Epithelial cell of esophagus (primary cell): ENCODE data around the gene RNASEL.

Experiments
- DNase-seq: peaks from one replicate; pipeline ENCODE4 v3.0.0; 2010; ENCODE audit warnings: low read depth
- H3K4me3 ChIP-seq: 2 replicates; pipeline ENCODE4 v1.5.1; 2011; ENCODE audit warnings: mild to moderate bottlenecking, low read length, control low read depth
- TF ChIP-seq, protein P1 (sequence below): IDR thresholded peaks from 2 replicates; pipeline ENCODE4 v1.5.1; 2011; ENCODE audit warnings: low read depth, mild to moderate bottlenecking, low read length, control low read depth, inconsistent platforms; ENCODE audit not compliant: insufficient read depth; ENCODE audit errors: missing control alignments

Gene RNASEL

DNA sequence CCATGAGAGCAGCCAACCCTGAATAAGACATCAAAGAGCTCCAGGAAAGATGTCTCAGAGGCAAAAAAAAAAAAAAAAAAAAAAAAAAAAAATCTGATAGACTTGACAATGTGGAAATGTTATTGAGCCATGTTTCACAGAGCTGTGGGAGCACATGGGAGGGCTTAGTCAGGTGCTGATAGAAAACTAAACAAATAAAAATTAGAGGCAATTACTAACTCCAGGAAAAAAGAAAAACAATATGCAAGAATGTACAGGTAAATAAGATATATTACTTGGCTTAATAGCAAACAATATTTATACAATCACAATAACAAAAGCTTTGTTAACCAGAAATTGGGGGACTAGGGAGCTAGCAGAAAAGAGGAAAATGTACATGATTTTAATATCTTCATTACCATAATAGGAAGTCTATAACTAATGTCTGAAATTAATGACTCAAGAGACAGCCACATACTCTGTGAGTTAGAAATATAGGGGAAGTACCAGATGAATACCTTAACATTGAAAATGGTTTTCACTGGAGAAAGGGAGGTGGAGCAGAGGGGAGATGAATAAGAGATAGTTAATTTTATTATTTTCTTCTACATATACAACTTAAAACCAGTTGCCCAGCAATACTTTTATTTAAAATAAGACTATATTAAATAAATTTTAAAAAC is 32.0 kb upstream of the RNASEL start:
- DNase-seq = no peak
- TF ChIP-seq, protein P1, sequence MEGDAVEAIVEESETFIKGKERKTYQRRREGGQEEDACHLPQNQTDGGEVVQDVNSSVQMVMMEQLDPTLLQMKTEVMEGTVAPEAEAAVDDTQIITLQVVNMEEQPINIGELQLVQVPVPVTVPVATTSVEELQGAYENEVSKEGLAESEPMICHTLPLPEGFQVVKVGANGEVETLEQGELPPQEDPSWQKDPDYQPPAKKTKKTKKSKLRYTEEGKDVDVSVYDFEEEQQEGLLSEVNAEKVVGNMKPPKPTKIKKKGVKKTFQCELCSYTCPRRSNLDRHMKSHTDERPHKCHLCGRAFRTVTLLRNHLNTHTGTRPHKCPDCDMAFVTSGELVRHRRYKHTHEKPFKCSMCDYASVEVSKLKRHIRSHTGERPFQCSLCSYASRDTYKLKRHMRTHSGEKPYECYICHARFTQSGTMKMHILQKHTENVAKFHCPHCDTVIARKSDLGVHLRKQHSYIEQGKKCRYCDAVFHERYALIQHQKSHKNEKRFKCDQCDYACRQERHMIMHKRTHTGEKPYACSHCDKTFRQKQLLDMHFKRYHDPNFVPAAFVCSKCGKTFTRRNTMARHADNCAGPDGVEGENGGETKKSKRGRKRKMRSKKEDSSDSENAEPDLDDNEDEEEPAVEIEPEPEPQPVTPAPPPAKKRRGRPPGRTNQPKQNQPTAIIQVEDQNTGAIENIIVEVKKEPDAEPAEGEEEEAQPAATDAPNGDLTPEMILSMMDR = no peak
- H3K4me3 ChIP-seq = no peak overlapping the region

DNA sequence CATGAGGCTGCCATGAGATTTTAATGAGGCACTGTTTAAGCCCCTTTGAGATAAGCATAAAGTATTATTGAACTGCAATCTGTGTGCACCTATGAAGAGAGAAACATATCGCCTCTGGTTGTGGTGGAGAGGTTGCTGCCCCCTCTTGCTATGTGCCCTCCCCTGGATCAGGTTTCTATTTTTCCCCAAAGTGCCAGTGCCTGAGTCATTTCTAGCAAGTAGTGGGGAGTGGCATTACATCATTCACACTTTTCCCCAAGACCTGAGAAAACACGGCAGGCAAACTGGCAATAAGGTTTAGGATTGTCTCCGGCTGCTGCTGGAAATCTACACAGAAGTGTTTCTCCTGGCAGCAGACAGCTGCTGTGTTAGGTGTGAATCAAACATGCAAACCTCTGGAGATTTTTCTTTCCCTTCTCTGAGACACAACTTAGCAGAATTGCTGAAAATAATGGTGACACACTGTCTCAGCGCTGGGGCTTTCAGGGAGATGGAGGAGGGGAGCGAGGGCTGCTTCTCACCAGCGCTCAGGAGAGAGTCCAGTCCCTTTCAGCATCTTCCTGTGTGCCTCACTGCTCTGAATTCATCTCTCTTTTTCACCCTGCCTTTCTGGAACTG is 28.8 kb upstream of the RNASEL start:
- TF ChIP-seq, protein P1 = no peak
- no peak overlapping the region for H3K4me3 ChIP-seq
- DNase-seq = peak; percentile 75

DNA sequence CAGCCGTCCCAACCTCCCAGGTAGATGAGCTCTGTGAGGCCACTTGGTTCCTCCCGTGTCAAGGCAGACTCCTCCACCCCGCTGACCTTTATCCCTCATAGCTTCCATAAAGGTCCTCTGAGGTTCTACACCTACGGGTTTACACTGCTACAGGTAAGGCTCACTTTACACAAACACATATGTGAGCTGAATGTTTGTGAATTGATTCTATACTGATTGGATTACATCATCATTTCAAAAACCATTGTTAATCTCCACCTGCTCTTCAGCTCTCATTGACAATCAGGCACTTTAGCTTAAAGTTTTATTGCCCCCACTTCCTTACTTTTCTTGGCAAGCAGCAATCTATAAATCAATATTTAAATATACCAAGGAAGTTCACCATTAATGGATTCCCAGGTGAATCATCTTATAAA is 28.0 kb upstream of the RNASEL start:
- DNase-seq = no peak
- TF ChIP-seq, protein P1 = no peak
- no peak overlapping the region for H3K4me3 ChIP-seq

DNA sequence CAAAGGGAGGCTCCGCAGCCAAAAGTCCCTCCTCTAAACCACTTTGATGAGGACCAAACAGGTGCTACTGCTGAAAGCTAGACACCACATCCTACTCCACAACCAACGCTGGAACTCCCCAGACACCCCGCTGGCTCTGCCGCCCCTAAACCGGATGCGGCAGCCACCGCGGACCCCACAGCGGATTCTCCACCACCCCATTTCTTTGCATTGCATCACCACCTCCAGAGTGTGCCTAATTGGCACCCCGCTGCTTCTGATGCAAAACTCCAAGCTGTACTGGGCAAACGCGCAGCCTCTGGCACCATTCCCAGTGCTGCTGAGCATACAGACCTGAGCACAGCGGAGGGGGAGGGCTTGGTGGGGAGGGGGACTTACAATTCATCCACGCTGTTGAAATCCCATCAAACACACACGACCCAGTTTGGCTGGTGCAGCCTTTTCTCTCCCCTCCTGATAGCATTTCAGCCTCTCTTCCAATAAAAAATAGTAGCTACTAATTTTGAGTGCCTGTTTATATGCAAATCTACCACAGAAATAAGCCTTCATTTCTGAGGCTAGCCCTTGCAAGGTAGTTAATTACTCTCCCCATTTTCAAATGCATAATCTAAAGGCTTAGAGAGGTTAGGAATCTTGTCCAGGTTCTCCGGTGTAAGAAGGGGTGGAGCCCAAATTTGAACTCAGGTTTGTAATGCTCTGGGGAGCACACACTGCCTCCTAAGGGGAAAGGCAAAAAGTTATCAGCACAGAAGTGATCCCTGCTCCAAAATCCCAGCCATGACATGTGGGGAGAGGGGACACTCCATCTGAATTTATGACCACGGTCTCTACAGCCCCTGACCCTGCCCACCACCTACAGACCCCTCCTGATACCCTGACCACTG is 27.3 kb upstream of the RNASEL start:
- TF ChIP-seq, protein P1 = no peak
- H3K4me3 ChIP-seq = no peak overlapping the region
- peak; percentile 37 for DNase-seq

DNA sequence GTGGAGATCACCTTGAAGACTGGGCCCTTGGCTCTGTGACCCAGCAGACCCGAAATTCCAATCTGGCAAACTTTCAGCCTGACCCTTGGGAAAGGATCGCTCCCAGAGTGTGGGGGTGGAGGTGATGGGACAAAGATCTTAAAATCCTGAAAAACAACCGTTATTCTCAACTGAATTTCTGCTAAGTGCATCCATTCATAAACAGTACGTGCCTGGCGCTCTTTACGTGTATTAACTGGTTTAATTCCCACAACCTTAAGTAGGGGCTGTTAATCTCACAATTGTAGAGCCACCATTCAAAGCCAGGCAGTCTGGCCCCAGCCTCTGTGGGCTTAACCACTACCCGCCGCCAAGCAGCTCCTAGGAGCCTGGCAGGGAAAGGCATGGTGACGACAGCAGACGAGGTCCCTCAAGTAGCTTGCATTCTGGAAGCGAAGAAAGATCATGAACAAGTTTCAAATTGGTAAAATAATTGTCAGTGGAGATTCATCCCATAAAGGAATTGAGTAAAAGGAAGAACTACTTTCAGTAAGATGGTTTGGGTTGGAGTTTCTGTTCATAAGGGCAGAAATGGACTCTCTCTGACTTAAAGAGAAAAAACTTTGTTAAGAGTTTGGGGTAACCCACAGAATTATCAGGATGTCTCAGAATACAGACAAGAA is 26.5 kb upstream of the RNASEL start:
- H3K4me3 ChIP-seq = no peak overlapping the region
- DNase-seq = peak; percentile 11
- TF ChIP-seq, protein P1 = no peak

DNA sequence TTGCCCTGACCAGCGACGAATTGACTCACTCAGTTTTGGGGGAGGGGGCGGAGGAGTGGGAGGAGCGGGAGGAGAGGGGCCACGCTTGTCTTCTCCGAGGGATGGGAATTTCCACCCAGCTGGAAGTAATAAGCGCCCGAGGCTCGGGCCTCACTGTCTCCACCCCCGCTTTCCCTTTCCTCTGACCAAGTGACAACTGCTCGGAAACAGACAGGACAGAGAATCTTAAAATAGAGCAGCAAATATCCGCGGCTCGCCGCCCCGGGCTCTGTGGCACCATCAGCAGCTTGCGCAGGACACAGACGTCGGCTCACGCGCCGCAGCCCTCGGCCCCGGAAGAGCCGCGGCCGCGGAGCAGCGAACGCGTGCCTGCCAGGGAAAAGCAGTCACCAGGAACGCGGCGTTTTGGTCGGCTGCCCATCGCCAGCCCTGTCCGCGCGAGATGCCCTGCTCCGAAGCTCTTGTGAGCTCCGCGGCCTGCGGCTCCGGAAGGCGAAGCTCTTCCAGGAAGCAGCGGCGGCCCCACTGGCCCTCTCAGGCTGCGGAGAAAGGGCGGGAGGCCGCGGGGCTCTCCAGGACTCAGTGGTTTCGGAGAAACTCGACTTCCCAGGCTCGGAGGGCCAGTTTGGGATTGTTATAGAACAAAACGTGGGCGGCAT is 25.9 kb upstream of the RNASEL start:
- peak overlapping the region; percentile 45 for H3K4me3 ChIP-seq
- TF ChIP-seq, protein P1 = no peak
- peak; percentile 65 for DNase-seq
